CD4-positive, CD25-positive, alpha-beta regulatory T cell (primary cell): ENCODE data around the gene GDI1. TPM values are rescaled to one million over a fixed set of nuclear protein-coding genes. Genes with fewer than 3 reads are reported as not detected.

Source experiments
- ATAC-seq, 2 donors: fragments of 150-1000 bp; cut with Tn5 transposase; one replicate each; pipeline ENCODE4 v1.10.0; 2021; ENCODE audit warnings: low read depth in 2 of 2, moderate number of reproducible peaks in 2 of 2, moderate library complexity in 1 of 2
- DNase-seq, 3 donors: peaks; one replicate each; pipeline versions ENCODE4 v3.0.0 to v3.0.0-alpha.2; 2012 to 2022; ENCODE audit warnings: mixed read lengths in 1 of 3
- H3K27ac ChIP-seq: one replicate; pipeline ENCODE4 v1.7.0; 2013; ENCODE audit warnings: mild to moderate bottlenecking, low read length; ENCODE audit not compliant: insufficient read depth, poor library complexity, severe bottlenecking
- H3K27me3 ChIP-seq: one replicate; pipeline ENCODE4 v1.7.0; 2013; ENCODE audit warnings: low read length; ENCODE audit not compliant: control insufficient read depth, insufficient read depth
- H3K36me3 ChIP-seq: one replicate; pipeline ENCODE4 v1.7.0; 2013; ENCODE audit warnings: mild to moderate bottlenecking, low read length, moderate library complexity; ENCODE audit not compliant: control insufficient read depth, insufficient read depth
- H3K4me1 ChIP-seq: 2 replicates; pipeline ENCODE4 v1.7.0; 2013; ENCODE audit warnings: mild to moderate bottlenecking, low read length; ENCODE audit not compliant: insufficient read depth, control insufficient read depth, poor library complexity, severe bottlenecking
- H3K4me3 ChIP-seq: one replicate; pipeline ENCODE4 v1.7.0; 2013; ENCODE audit warnings: low read depth, mild to moderate bottlenecking, low read length, moderate library complexity
- H3K9me3 ChIP-seq, 2 experiments: 1 replicate in 1 of 2; 2 replicates in 1 of 2; pipeline ENCODE4 v1.7.0; 2013; ENCODE audit warnings: low read length in 2 of 2, mild to moderate bottlenecking in 1 of 2, moderate library complexity in 1 of 2; ENCODE audit not compliant: control insufficient read depth in 2 of 2
- H3K27ac Mint-ChIP-seq, 3 donors: one replicate each; pipeline ENCODE4 v1.8.0; 2020 to 2022; ENCODE audit warnings: mild to moderate bottlenecking in 3 of 3, mixed read lengths in 3 of 3, moderate library complexity in 2 of 3
- H3K27me3 Mint-ChIP-seq: one replicate; pipeline ENCODE4 v1.8.0; 2022; ENCODE audit warnings: mild to moderate bottlenecking, mixed read lengths
- H3K36me3 Mint-ChIP-seq: one replicate; pipeline ENCODE4 v1.8.0; 2020; ENCODE audit warnings: mixed read lengths
- H3K4me1 Mint-ChIP-seq, 4 donors: one replicate each; pipeline ENCODE4 v1.8.0; 2020 to 2022; ENCODE audit warnings: mixed read lengths in 4 of 4, mild to moderate bottlenecking in 1 of 4
- H3K4me3 Mint-ChIP-seq, 4 donors: one replicate each; pipeline ENCODE4 v1.8.0; 2020 to 2022; ENCODE audit warnings: mild to moderate bottlenecking in 4 of 4, mixed read lengths in 4 of 4, moderate library complexity in 3 of 4
- H3K9me3 Mint-ChIP-seq, 7 donors: one replicate each; pipeline ENCODE4 v1.8.0; 2020 to 2022; ENCODE audit warnings: mixed read lengths in 7 of 7, mild to moderate bottlenecking in 3 of 7, moderate library complexity in 2 of 7
- polyA plus RNA-seq, 4 donors: library from polyadenylated mRNA; unstranded; fragments of 300-500 nt; fragmentation: Illumina TruSeq; gene quantifications; one replicate each; pipeline ENCODE4 v1.2.3, GENCODE V29; 2021
- total RNA-seq: library from RNA; stranded (reverse); gene quantifications from one replicate; pipeline ENCODE4 v1.2.3, GENCODE V29; 2022

GDI1 gene
- total and polyA plus RNA-seq, 5 donors from 2014 or later: 33.7 to 169 (median 45.2) TPM

GRCh38 chrX:154412468-154412867, 24.5 kb upstream of the GDI1 start:
- DNase-seq (peak in 2 of 3 donors; percentile 29 to 78), ATAC-seq (peak; percentile 58 to 62)
- Histone ChIP-seq H3K27me3 (no peaks in the 10 kb centered on the region), H3K4me3 (peak overlapping the region; percentile 53), H3K9me3 (no peaks in the 10 kb centered on the region), H3K4me1 (peaks cover 16% of the 10 kb centered on the region), H3K36me3 (peaks cover 3% of the 10 kb centered on the region), H3K27ac (peak overlapping the region; percentile 76)
- Mint-ChIP-seq H3K9me3 (peaks cover 0 to 3% (median 0%) of the 10 kb centered on the region in 7 donors), H3K36me3 (no peaks in the 10 kb centered on the region), H3K4me1 (peaks cover 3 to 21% (median 8%) of the 10 kb centered on the region in 4 donors), H3K27me3 (no peaks in the 10 kb centered on the region), H3K4me3 (peak overlapping the region; percentile 85 to 87 (median 86)), H3K27ac (peak overlapping the region in 2 of 3 donors; percentile 78 to 83)

GRCh38 chrX:154413142-154413541, 23.8 kb upstream of the GDI1 start:
- Mint-ChIP-seq H3K9me3 (peaks cover 0 to 3% (median 0%) of the 10 kb centered on the region in 7 donors), H3K36me3 (no peaks in the 10 kb centered on the region), H3K4me3 (peak overlapping the region in 3 of 4 donors; percentile 85 to 87 (median 86)), H3K27ac (peak overlapping the region in 2 of 3 donors; percentile 83 to 84), H3K27me3 (no peaks in the 10 kb centered on the region), H3K4me1 (peaks cover 3 to 21% (median 8%) of the 10 kb centered on the region in 4 donors)
- peaks cover 16% of the 10 kb centered on the region for H3K4me1 ChIP-seq
- no peaks in the 10 kb centered on the region for H3K27me3 ChIP-seq
- no peaks in the 10 kb centered on the region for H3K9me3 ChIP-seq
- DNase-seq (no peak), ATAC-seq (no peak)
- H3K4me3 ChIP-seq: no peak overlapping the region
- H3K36me3 ChIP-seq: peaks cover 3% of the 10 kb centered on the region
- peak overlapping the region; percentile 76 for H3K27ac ChIP-seq

GRCh38 chrX:154417157-154417556, 19.8 kb upstream of the GDI1 start:
- ATAC-seq: no peak

GRCh38 chrX:154419189-154419588, 17.8 kb upstream of the GDI1 start:
- no peak for ATAC-seq
- Mint-ChIP-seq H3K36me3 (no peaks in the 10 kb centered on the region), H3K9me3 (peaks cover 0 to 1% (median 0%) of the 10 kb centered on the region in 7 donors), H3K27ac (no peak overlapping the region), H3K4me3 (peak overlapping the region in 1 of 4 donors; percentile 83), H3K4me1 (peaks cover 0 to 3% (median 0%) of the 10 kb centered on the region in 4 donors), H3K27me3 (no peaks in the 10 kb centered on the region)
- no peaks in the 10 kb centered on the region for H3K9me3 ChIP-seq
- DNase-seq: no peak
- no peak overlapping the region for H3K27ac ChIP-seq
- no peaks in the 10 kb centered on the region for H3K36me3 ChIP-seq
- H3K4me3 ChIP-seq: no peak overlapping the region
- H3K27me3 ChIP-seq: no peaks in the 10 kb centered on the region
- no peaks in the 10 kb centered on the region for H3K4me1 ChIP-seq

More at GRCh38 chrX:154417157-154417556, 19.8 kb upstream of the GDI1 start:
- H3K4me1 ChIP-seq: peaks cover 10% of the 10 kb centered on the region
- H3K27ac Mint-ChIP-seq: peak overlapping the region in 1 of 3 donors; percentile 73
- no peak overlapping the region for H3K4me3 ChIP-seq
- no peaks in the 10 kb centered on the region for H3K36me3 Mint-ChIP-seq
- H3K27me3 ChIP-seq: no peaks in the 10 kb centered on the region
- no peak for DNase-seq
- peaks cover 0 to 1% (median 0%) of the 10 kb centered on the region in 7 donors for H3K9me3 Mint-ChIP-seq
- H3K9me3 ChIP-seq: no peaks in the 10 kb centered on the region
- H3K4me3 Mint-ChIP-seq: no peak overlapping the region
- H3K27ac ChIP-seq: no peak overlapping the region
- no peaks in the 10 kb centered on the region for H3K27me3 Mint-ChIP-seq
- H3K36me3 ChIP-seq: peaks cover 3% of the 10 kb centered on the region
- H3K4me1 Mint-ChIP-seq: peaks cover 0 to 10% (median 5%) of the 10 kb centered on the region in 4 donors

GRCh38 chrX:154419688-154420401, 17.1 kb upstream of the GDI1 start:
- no peaks in the 10 kb centered on the region for H3K27me3 Mint-ChIP-seq

GRCh38 chrX:154420402-154420756, 16.6 kb upstream of the GDI1 start:
- no peaks in the 10 kb centered on the region for H3K4me1 ChIP-seq
- ATAC-seq (no peak), DNase-seq (no peak)
- no peak overlapping the region for H3K27ac ChIP-seq
- H3K36me3 ChIP-seq: no peaks in the 10 kb centered on the region
- H3K27me3 Mint-ChIP-seq: no peaks in the 10 kb centered on the region
- H3K4me1 Mint-ChIP-seq: peaks cover 0 to 3% (median 0%) of the 10 kb centered on the region in 4 donors
- no peak overlapping the region for H3K4me3 Mint-ChIP-seq
- no peaks in the 10 kb centered on the region for H3K36me3 Mint-ChIP-seq
- no peaks in the 10 kb centered on the region for H3K9me3 ChIP-seq
- H3K27me3 ChIP-seq: no peaks in the 10 kb centered on the region
- H3K4me3 ChIP-seq: no peak overlapping the region
- no peak overlapping the region for H3K27ac Mint-ChIP-seq
- H3K9me3 Mint-ChIP-seq: peaks cover 0 to 1% (median 0%) of the 10 kb centered on the region in 7 donors

More at GRCh38 chrX:154419688-154420401, 17.1 kb upstream of the GDI1 start:
- Mint-ChIP-seq H3K9me3 (peaks cover 0 to 1% (median 0%) of the 10 kb centered on the region in 7 donors), H3K4me1 (peaks cover 0 to 3% (median 0%) of the 10 kb centered on the region in 4 donors), H3K4me3 (no peak overlapping the region), H3K36me3 (no peaks in the 10 kb centered on the region), H3K27ac (no peak overlapping the region)
- Histone ChIP-seq H3K4me1 (no peaks in the 10 kb centered on the region), H3K27ac (no peak overlapping the region), H3K36me3 (no peaks in the 10 kb centered on the region), H3K4me3 (no peak overlapping the region), H3K27me3 (no peaks in the 10 kb centered on the region), H3K9me3 (no peaks in the 10 kb centered on the region)
- DNase-seq: no peak
- ATAC-seq: no peak

GRCh38 chrX:154426916-154427770, 9.8 kb upstream of the GDI1 start:
- H3K4me1 Mint-ChIP-seq: peaks cover 0 to 30% (median 17%) of the 10 kb centered on the region in 4 donors
- no peaks in the 10 kb centered on the region for H3K36me3 Mint-ChIP-seq
- DNase-seq (no peak), ATAC-seq (no peak)
- peak overlapping the region in 1 of 3 donors; percentile 20 for H3K27ac Mint-ChIP-seq
- peak overlapping the region in 2 of 4 donors; percentile 41 to 43 for H3K4me3 Mint-ChIP-seq
- Histone ChIP-seq H3K4me1 (peaks cover 19% of the 10 kb centered on the region), H3K27me3 (no peaks in the 10 kb centered on the region), H3K27ac (peak overlapping the region; percentile 67), H3K9me3 (no peaks in the 10 kb centered on the region), H3K4me3 (no peak overlapping the region), H3K36me3 (no peaks in the 10 kb centered on the region)
- H3K9me3 Mint-ChIP-seq: peaks cover 0 to 1% (median 0%) of the 10 kb centered on the region in 7 donors
- no peaks in the 10 kb centered on the region for H3K27me3 Mint-ChIP-seq
